B cell (primary cell): ENCODE measurements around the gene CELF4.

Source experiments
- EZH2 ChIP-seq: IDR thresholded peaks from 2 replicates; pipeline ENCODE4 v1.6.1; 2012; ENCODE audit warnings: borderline replicate concordance, low read depth, mild to moderate bottlenecking, moderate library complexity, low read length; ENCODE audit not compliant: insufficient read depth, poor library complexity, severe bottlenecking
- TF ChIP-seq, protein P1 (sequence below): fragments of 200-600 bp; IDR thresholded peaks from one replicate; pipeline ENCODE4 v1.8.0; 2022; ENCODE audit warnings: antibody characterized with exemption, mild to moderate bottlenecking

DNA sequence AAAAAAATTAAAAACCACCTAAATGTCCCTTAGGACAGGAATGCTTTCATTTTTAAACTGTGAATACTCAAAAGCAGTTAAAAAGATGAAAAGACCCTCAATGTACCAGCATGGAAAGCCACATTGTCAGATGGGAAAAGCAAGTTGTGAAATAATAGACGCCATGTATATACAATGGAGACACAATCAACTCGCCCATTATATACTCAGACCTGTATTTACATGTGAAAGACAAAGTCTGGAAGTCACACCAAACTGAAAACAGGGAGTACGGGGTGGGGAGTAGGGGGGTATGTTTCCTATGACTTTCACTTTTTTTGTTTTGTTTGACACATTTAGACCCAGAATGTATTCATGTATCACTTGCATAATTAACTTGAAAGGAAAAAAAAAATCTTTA is 75.6 kb downstream of the CELF4 start:
- TF ChIP-seq, protein P1, sequence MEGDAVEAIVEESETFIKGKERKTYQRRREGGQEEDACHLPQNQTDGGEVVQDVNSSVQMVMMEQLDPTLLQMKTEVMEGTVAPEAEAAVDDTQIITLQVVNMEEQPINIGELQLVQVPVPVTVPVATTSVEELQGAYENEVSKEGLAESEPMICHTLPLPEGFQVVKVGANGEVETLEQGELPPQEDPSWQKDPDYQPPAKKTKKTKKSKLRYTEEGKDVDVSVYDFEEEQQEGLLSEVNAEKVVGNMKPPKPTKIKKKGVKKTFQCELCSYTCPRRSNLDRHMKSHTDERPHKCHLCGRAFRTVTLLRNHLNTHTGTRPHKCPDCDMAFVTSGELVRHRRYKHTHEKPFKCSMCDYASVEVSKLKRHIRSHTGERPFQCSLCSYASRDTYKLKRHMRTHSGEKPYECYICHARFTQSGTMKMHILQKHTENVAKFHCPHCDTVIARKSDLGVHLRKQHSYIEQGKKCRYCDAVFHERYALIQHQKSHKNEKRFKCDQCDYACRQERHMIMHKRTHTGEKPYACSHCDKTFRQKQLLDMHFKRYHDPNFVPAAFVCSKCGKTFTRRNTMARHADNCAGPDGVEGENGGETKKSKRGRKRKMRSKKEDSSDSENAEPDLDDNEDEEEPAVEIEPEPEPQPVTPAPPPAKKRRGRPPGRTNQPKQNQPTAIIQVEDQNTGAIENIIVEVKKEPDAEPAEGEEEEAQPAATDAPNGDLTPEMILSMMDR, result no peak
- no peak for TF ChIP-seq EZH2
